ENCODE results near the gene KIAA1958.
"Not testable (repeated sequence)": the region's sequence is repeated elsewhere in the genome, so short reads cannot be mapped to it uniquely, and the experiment has no call there.

Gene KIAA1958

GRCh38 chr9:112555101-112555643 lies 68.5 kb downstream of the KIAA1958 start:
- DNase-seq (ENCODE audit: low spot score), result no peak

- no peak for DNase-seq (ENCODE audit: low spot score)
These were observed 69.3 kb downstream of the KIAA1958 start for GRCh38 chr9:112555844-112556482.

- DNase-seq (ENCODE audit: low spot score), result no peak
These were observed 70.1 kb downstream of the KIAA1958 start for GRCh38 chr9:112556497-112557442.

GRCh38 chr9:112558476-112558875 lies 71.8 kb downstream of the KIAA1958 start:
- no peak for DNase-seq (ENCODE audit: low spot score)

- no peak for DNase-seq (ENCODE audit: low spot score)
These were observed 72.4 kb downstream of the KIAA1958 start for GRCh38 chr9:112558978-112559377.

- DNase-seq (ENCODE audit: low spot score), result no peak
These were observed 73.2 kb downstream of the KIAA1958 start for GRCh38 chr9:112559629-112560413.

GRCh38 chr9:112562235-112562958 lies 75.8 kb downstream of the KIAA1958 start:
- no peak for DNase-seq (ENCODE audit: low spot score)

GRCh38 chr9:112569186-112569585 lies 82.6 kb downstream of the KIAA1958 start:
- no peak for DNase-seq (ENCODE audit: low spot score)

GRCh38 chr9:112570671-112571167 lies 84.1 kb downstream of the KIAA1958 start:
- peak; percentile 63 for DNase-seq (ENCODE audit: low spot score)

- DNase-seq (ENCODE audit: low spot score), result no peak
These were observed 85.2 kb downstream of the KIAA1958 start for GRCh38 chr9:112571624-112572355.

GRCh38 chr9:112572416-112572815 lies 85.8 kb downstream of the KIAA1958 start:
- DNase-seq (ENCODE audit: low spot score), result no peak

GRCh38 chr9:112574008-112574407 lies 87.4 kb downstream of the KIAA1958 start:
- no peak for DNase-seq (ENCODE audit: low spot score)

GRCh38 chr9:112575107-112575506 lies 88.5 kb downstream of the KIAA1958 start:
- DNase-seq (ENCODE audit: low spot score), result no peak

- no peak for DNase-seq (ENCODE audit: low spot score)
These were observed 95.0 kb downstream of the KIAA1958 start for GRCh38 chr9:112581469-112582176.

- peak; percentile 41 for DNase-seq (ENCODE audit: low spot score)
These were observed 96.0 kb downstream of the KIAA1958 start for GRCh38 chr9:112582371-112583262.

- no peak for DNase-seq (ENCODE audit: low spot score)
These were observed 100.0 kb downstream of the KIAA1958 start for GRCh38 chr9:112586599-112587155.

GRCh38 chr9:112591875-112592274 lies 105.2 kb downstream of the KIAA1958 start:
- DNase-seq (ENCODE audit: low spot score), result not testable (repeated sequence)

GRCh38 chr9:112599732-112600131 lies 113.1 kb downstream of the KIAA1958 start:
- no peak for DNase-seq (ENCODE audit: low spot score)

- DNase-seq (ENCODE audit: low spot score), result no peak
These were observed 115.0 kb downstream of the KIAA1958 start for GRCh38 chr9:112601636-112602035.

All from D341Med (cell line).